ENCODE measurements around the gene SETD7. TPM values are rescaled to one million over a fixed set of nuclear protein-coding genes. Genes with fewer than 3 reads are reported as not detected.

Gene SETD7
- total RNA-seq, 1 donor = 99.5 TPM

DNA sequence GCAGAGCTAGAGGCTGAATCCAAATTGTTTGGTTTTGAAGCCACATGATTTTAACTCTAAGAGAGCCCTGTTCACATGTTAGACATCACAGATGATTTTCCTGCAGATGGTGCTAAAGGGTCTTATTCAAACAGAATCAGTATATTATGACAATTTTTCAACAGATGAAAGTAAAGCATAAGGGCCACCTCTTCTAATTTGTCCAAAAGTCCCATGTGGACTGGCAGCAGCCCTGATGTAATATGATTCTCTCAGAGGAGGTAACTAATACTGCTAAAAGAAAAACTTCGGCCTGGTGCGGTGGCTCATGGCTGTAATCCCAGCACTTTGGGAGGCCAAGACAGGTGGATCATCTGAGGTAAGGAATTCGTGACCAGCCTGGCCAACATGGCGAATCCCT is 26.0 kb upstream of the SETD7 start:
- no peaks in the 10 kb centered on the region for H3K36me3 ChIP-seq (ENCODE audit: insufficient read depth, low read length)
- H3K4me2 ChIP-seq (ENCODE audit: insufficient read depth, low read length) = no peak overlapping the region

DNA sequence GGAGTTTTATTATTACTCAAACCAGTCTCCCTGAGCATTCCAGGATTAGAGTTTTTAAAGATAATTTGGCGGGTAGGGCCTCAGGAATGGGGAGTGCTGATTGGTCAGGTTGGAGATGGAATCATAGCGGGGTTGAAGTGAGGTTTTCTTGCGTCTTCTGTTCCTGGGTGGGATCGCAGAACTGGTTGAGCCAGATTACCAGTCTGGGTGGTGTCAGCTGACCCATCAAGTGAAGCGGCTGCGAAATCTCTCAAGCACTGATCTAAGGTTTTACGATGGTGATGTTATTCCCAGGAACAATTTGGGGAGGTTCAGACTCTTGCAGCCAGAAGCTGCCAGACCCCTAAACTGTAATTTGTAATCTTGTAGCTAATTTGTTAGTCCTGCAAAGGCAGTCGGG is 25.1 kb upstream of the SETD7 start:
- Histone ChIP-seq H3K79me2 (ENCODE audit: insufficient read depth, low read length) (no peaks in the 10 kb centered on the region), H3K9me3 (ENCODE audit: low read depth, low read length) (no peaks in the 10 kb centered on the region), H3K36me3 (ENCODE audit: insufficient read depth, low read length) (no peaks in the 10 kb centered on the region), H4K20me1 (ENCODE audit: insufficient read depth, low read length) (no peaks in the 10 kb centered on the region), H3K4me2 (ENCODE audit: insufficient read depth, low read length) (no peak overlapping the region), H3K4me3 (ENCODE audit: insufficient read depth, low read length) (no peak overlapping the region), H3K27me3 (ENCODE audit: insufficient read depth, low read length) (peaks cover 33% of the 10 kb centered on the region), H3K27ac (ENCODE audit: low read depth, low read length) (no peak overlapping the region), H3K4me1 (ENCODE audit: insufficient read depth, low read length) (peaks cover 5% of the 10 kb centered on the region), H2AFZ (ENCODE audit: low read length) (no peak overlapping the region)
- TF ChIP-seq, protein P1, sequence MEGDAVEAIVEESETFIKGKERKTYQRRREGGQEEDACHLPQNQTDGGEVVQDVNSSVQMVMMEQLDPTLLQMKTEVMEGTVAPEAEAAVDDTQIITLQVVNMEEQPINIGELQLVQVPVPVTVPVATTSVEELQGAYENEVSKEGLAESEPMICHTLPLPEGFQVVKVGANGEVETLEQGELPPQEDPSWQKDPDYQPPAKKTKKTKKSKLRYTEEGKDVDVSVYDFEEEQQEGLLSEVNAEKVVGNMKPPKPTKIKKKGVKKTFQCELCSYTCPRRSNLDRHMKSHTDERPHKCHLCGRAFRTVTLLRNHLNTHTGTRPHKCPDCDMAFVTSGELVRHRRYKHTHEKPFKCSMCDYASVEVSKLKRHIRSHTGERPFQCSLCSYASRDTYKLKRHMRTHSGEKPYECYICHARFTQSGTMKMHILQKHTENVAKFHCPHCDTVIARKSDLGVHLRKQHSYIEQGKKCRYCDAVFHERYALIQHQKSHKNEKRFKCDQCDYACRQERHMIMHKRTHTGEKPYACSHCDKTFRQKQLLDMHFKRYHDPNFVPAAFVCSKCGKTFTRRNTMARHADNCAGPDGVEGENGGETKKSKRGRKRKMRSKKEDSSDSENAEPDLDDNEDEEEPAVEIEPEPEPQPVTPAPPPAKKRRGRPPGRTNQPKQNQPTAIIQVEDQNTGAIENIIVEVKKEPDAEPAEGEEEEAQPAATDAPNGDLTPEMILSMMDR (IDR thresholded peaks at IDR 0.05; ENCODE audit: extremely low read depth, low read depth, low read length) = no peak
- no peak for DNase-seq (ENCODE audit: insufficient read length, low spot score, missing footprints)

More for the DNA sequence above, 26.0 kb upstream of the SETD7 start:
- DNase-seq (ENCODE audit: insufficient read length, low spot score, missing footprints) = no peak
- Histone ChIP-seq H3K9me3 (ENCODE audit: low read depth, low read length) (no peaks in the 10 kb centered on the region), H3K27ac (ENCODE audit: low read depth, low read length) (no peak overlapping the region), H4K20me1 (ENCODE audit: insufficient read depth, low read length) (no peaks in the 10 kb centered on the region), H3K4me1 (ENCODE audit: insufficient read depth, low read length) (peaks cover 5% of the 10 kb centered on the region), H3K27me3 (ENCODE audit: insufficient read depth, low read length) (peaks cover 36% of the 10 kb centered on the region), H2AFZ (ENCODE audit: low read length) (no peak overlapping the region), H3K4me3 (ENCODE audit: insufficient read depth, low read length) (no peak overlapping the region), H3K79me2 (ENCODE audit: insufficient read depth, low read length) (no peaks in the 10 kb centered on the region)
- TF ChIP-seq, protein P1 (IDR thresholded peaks at IDR 0.05; ENCODE audit: extremely low read depth, low read depth, low read length) = peak; percentile 34

DNA sequence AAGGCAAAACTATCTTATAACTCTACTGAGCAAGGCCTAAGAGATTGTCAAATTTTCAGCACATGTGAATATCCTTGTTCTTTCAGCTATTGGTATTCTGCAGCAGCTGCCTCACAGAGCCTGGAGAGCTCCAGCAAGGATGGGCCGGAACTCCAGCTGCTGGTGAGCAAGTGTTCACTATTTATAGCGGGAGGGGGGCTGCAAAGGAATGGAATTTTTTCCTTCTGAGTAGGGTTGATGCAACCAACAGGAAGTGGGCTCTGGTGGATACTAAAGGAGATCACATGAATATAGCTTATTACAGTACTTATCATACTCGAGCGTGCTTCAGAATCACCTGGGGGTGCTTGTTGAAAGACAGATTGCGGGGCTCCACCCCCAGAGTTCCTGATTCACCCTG is 20.2 kb upstream of the SETD7 start:
- no peaks in the 10 kb centered on the region for H4K20me1 ChIP-seq (ENCODE audit: insufficient read depth, low read length)
- H2AFZ ChIP-seq (ENCODE audit: low read length) = no peak overlapping the region
- no peaks in the 10 kb centered on the region for H3K9me3 ChIP-seq (ENCODE audit: low read depth, low read length)
- no peaks in the 10 kb centered on the region for H3K4me1 ChIP-seq (ENCODE audit: insufficient read depth, low read length)
- no peak overlapping the region for H3K27ac ChIP-seq (ENCODE audit: low read depth, low read length)
- TF ChIP-seq, protein P1 (IDR thresholded peaks at IDR 0.05; ENCODE audit: extremely low read depth, low read depth, low read length) = no peak
- H3K79me2 ChIP-seq (ENCODE audit: insufficient read depth, low read length) = no peaks in the 10 kb centered on the region
- no peak overlapping the region for H3K4me3 ChIP-seq (ENCODE audit: insufficient read depth, low read length)
- DNase-seq (ENCODE audit: insufficient read length, low spot score, missing footprints) = no peak
- no peak overlapping the region for H3K4me2 ChIP-seq (ENCODE audit: insufficient read depth, low read length)
- peaks cover 40% of the 10 kb centered on the region for H3K27me3 ChIP-seq (ENCODE audit: insufficient read depth, low read length)
- H3K36me3 ChIP-seq (ENCODE audit: insufficient read depth, low read length) = no peaks in the 10 kb centered on the region

DNA sequence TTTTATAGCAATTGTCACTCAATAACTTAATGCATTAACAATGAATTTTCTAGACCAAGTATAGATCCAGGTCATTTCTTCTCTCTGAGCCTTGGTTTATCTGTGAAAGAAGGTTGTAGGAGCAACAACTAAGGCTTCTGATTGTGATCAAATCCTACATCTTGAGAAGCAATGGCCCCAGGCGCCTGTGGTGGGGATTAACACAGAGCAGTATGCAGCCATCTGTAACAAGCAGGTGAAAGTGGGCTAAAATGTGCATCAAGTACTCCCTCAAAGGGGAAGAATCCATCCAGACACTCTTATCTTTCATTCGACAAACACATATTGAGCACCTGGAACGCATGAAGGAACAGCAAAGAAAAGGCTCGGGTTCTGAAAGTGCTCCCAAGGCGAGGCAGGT is 19.1 kb upstream of the SETD7 start:
- H3K4me2 ChIP-seq (ENCODE audit: insufficient read depth, low read length) = no peak overlapping the region
- H4K20me1 ChIP-seq (ENCODE audit: insufficient read depth, low read length) = no peaks in the 10 kb centered on the region
- no peaks in the 10 kb centered on the region for H3K36me3 ChIP-seq (ENCODE audit: insufficient read depth, low read length)
- peaks cover 36% of the 10 kb centered on the region for H3K27me3 ChIP-seq (ENCODE audit: insufficient read depth, low read length)
- no peaks in the 10 kb centered on the region for H3K4me1 ChIP-seq (ENCODE audit: insufficient read depth, low read length)
- no peaks in the 10 kb centered on the region for H3K9me3 ChIP-seq (ENCODE audit: low read depth, low read length)
- DNase-seq (ENCODE audit: insufficient read length, low spot score, missing footprints) = no peak
- no peaks in the 10 kb centered on the region for H3K79me2 ChIP-seq (ENCODE audit: insufficient read depth, low read length)
- H3K27ac ChIP-seq (ENCODE audit: low read depth, low read length) = no peak overlapping the region
- TF ChIP-seq, protein P1 (IDR thresholded peaks at IDR 0.05; ENCODE audit: extremely low read depth, low read depth, low read length) = no peak
- H2AFZ ChIP-seq (ENCODE audit: low read length) = no peak overlapping the region
- H3K4me3 ChIP-seq (ENCODE audit: insufficient read depth, low read length) = no peak overlapping the region

Data from osteoblast (primary cell).